ENCODE measurements around the gene PKD1L1.
"Not testable (repeated sequence)": the region's sequence is repeated elsewhere in the genome, so short reads cannot be mapped to it uniquely, and the experiment has no call there.

The PKD1L1 gene

GRCh38 chr7:47937065-47937687 lies 11.1 kb downstream of the PKD1L1 start:
- peak; percentile 8 for DNase-seq

GRCh38 chr7:47936323-47936722 lies 11.9 kb downstream of the PKD1L1 start:
- no peak for DNase-seq

GRCh38 chr7:47935336-47935735 lies 12.9 kb downstream of the PKD1L1 start:
- no peak for DNase-seq

GRCh38 chr7:47934831-47935230 lies 13.4 kb downstream of the PKD1L1 start:
- no peak for DNase-seq

- no peak for DNase-seq
Observed at GRCh38 chr7:47933215-47933614, 15.1 kb downstream of the PKD1L1 start.

GRCh38 chr7:47932466-47933037 lies 15.7 kb downstream of the PKD1L1 start:
- no peak for DNase-seq

- no peak for DNase-seq
Observed at GRCh38 chr7:47932016-47932415, 16.2 kb downstream of the PKD1L1 start.

- no peak for DNase-seq
Observed at GRCh38 chr7:47931005-47932004, 17.0 kb downstream of the PKD1L1 start.

- DNase-seq = no peak
Observed at GRCh38 chr7:47924266-47924665, 24.0 kb downstream of the PKD1L1 start.

GRCh38 chr7:47923081-47923875 lies 25.0 kb downstream of the PKD1L1 start:
- DNase-seq = not testable (repeated sequence)

- DNase-seq = not testable (repeated sequence)
Observed at GRCh38 chr7:47916514-47916913, 31.8 kb downstream of the PKD1L1 start.

- DNase-seq = no peak
Observed at GRCh38 chr7:47915616-47915976, 32.7 kb downstream of the PKD1L1 start.

GRCh38 chr7:47914717-47915615 lies 33.3 kb downstream of the PKD1L1 start:
- no peak for DNase-seq

GRCh38 chr7:47912332-47912731 lies 35.9 kb downstream of the PKD1L1 start:
- DNase-seq = no peak

GRCh38 chr7:47908720-47909119 lies 39.5 kb downstream of the PKD1L1 start:
- DNase-seq = no peak

GRCh38 chr7:47907981-47908616 lies 40.2 kb downstream of the PKD1L1 start:
- DNase-seq = no peak

- no peak for DNase-seq
Observed at GRCh38 chr7:47906883-47907282, 41.4 kb downstream of the PKD1L1 start.

- no peak for DNase-seq
Observed at GRCh38 chr7:47905076-47905920, 43.0 kb downstream of the PKD1L1 start.

GRCh38 chr7:47902013-47902412 lies 46.3 kb downstream of the PKD1L1 start:
- DNase-seq = no peak

- DNase-seq = no peak
Observed at GRCh38 chr7:47901542-47901941, 46.7 kb downstream of the PKD1L1 start.

Data from NCI-H2171 treated with DMSO at 0.1 percent for 48 hours (cell line).